GM20431 (cell line): ENCODE results near the gene ZNF570.

Experiments used
- in situ Hi-C: fragments of 300-500 bp; cut with MseI, MboI; formaldehyde crosslinking; loops from one replicate; pipeline ENCODE4 v1.15.0; 2020; ENCODE audit warnings: low sequenced_read_pairs; ENCODE audit not compliant: unreplicated experiment

The ZNF570 gene

GRCh38 chr19:37468961-37469777, at the start of gene ZNF570:
Gene ZNF570 (plus strand): TSS chr19:37469356. CDS start chr19:37470355, 999 bp downstream.
- in situ Hi-C loops, result no loop called here

GRCh38 chr19:37452500-37453245, 16.5 kb upstream of the ZNF570 start:
- in situ Hi-C loops, result no loop called here

DNA sequence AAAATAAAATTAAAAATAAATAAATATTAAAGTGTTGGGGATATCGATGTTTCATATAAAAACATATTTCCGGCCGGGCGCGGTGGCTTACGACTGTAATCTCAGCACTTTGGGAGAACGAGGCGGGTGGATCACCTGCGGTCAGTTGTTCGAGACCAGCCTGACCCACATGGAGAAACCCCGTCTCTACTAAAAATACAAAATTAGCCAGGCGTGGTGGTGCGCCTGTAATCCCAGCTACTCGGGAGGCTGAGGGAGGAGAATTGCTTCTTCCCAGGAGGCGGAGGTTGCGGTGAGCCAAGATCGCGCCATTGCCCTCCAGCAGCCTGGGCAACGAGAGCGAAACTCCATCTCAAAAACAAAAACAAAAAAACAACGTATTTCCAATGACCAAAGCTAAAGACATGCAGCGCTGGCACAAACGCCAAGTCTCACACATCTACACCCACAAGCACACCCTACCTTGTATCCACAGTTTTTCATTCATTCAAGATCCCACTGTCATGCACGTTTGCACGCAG, 2.8 kb upstream of the ZNF570 start:
- in situ Hi-C loops, result no loop called here

GRCh38 chr19:37466798-37467607, 2.2 kb upstream of the ZNF570 start, which contains the start of gene ZNF569:
Gene ZNF569 (minus strand): TSS chr19:37467444. CDS start chr19:37444921, 22,523 bp downstream.
- in situ Hi-C loops, result no loop called here

GRCh38 chr19:37467608-37468090, 1.5 kb upstream of the ZNF570 start:
- in situ Hi-C loops, result no loop called here

- in situ Hi-C loops, result no loop called here
Observed at GRCh38 chr19:37470216-37470615, 1.1 kb downstream of the ZNF570 start.

- in situ Hi-C loops, result no loop called here
Observed at GRCh38 chr19:37472165-37472564, 3.0 kb downstream of the ZNF570 start.

GRCh38 chr19:37484406-37485168, 15.4 kb downstream of the ZNF570 start:
- in situ Hi-C loops, result no loop called here

- in situ Hi-C loops, result no loop called here
Observed at GRCh38 chr19:37492213-37492612, 23.1 kb downstream of the ZNF570 start.

- in situ Hi-C loops, result no loop called here
Observed at GRCh38 chr19:37505958-37506386, 36.8 kb downstream of the ZNF570 start.

DNA sequence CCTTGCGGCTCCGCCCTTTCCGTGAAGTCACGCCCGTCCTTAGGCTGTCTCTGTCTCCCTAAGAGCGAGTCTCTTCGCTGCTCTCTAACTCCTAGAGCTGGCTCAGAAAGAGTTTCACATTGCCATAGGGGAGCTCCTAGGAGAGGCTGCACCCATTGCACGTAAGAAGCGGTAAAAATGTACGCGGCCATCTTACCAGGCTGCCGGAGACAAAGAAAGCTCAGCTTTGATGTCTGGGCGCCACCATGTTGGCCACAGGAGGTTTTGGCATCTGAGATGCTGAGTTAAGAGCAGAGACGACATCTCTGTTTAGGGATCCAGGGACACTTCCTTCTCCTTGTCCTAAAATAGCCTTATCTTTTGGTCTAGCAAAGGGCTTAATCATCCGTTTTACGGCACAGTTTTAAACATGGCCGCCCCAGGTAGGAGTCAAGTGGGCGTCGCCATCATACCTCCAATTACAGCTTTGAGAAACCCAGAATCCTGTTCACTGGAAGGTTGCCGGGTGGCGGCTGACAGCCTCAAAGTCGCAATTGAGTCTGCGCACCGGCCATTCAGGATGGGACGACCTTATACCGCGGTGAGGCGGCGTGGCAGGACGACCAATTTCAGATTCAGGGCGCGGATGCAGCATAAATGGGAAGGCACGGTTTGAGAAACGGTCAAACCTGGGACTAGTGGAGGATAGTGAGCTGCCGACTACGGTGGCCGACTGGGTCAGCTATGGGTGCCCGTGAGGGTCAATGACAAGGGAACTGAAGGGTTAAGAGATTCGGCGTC, 37.4 kb downstream of the ZNF570 start, which contains the start of gene ZNF793:
TSS of gene ZNF793 (plus strand) at position 553 of the 780 bp plus-strand sequence. CDS start 16,501 bp downstream, outside the sequence.
- in situ Hi-C loops, result no loop called here

DNA sequence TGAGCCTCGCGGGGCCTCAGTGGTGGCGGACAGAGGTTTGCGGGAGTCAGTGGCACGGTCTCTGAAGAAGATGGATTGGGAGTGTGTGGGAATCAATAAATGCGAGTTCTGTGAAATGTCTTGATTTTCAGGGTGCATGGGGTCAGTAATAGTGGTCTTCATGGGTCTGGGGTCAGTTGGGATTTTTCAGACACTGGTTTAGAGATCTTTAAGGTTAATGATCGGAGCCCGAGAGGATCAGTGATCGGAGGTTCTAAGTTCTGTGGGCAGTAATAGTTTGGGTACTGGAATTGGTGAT, 38.0 kb downstream of the ZNF570 start:
- in situ Hi-C loops, result no loop called here

DNA sequence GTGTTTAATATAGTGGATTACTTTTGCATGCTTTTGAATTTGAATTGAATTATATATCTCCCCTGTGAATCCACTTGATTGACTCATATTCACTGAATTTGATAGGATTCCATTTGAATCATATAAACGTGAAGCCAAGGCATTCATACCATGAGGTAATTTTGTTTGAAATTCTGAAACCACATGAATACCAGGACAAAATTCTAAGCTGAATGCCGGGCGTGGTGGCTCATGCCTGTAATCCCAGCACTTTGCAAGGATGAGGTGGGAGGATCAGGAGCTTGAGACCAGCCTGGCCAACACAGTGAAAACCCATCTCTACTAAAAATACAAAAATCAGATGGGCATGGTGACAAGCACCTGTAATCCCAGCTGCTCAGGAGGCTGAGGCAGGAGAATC, 42.0 kb downstream of the ZNF570 start:
- in situ Hi-C loops, result no loop called here

DNA sequence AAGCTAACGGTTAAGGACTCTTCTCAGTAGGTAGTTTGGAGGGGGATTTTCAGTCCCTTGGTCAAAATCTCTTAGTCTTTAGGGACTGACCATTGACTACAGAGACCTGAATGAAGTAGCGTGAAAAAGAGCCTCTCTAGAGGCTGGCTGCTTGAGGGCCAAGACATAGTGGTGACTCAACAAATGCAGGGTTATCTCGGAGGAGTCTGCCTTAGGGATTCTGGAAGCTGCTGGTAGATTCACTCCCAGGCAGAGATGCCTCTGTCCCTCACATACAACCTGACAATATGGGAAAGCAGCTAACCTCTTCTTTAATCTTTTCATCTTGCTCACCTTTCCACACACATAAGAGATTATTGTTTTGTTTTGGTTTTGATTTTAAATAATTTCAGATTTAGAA, 42.7 kb downstream of the ZNF570 start:
- in situ Hi-C loops, result no loop called here

DNA sequence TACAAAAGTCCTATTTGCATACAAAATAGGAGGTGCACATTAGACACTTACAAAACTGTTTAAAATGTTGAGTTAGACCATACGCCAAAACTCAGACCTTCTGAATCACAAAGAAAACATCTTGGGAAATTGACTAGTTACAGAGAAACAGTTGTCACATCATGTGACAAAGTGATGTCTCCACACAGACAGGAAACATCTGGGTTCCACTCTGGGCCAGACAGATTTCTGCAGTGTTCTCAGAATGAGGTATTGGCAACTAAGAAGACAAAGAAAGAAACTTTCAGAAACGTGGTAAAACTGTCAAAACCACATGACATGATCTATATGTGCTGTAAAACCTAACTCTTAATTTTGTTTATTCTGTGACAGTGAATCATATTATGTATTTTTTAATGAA, 44.2 kb downstream of the ZNF570 start:
- in situ Hi-C loops, result no loop called here

DNA sequence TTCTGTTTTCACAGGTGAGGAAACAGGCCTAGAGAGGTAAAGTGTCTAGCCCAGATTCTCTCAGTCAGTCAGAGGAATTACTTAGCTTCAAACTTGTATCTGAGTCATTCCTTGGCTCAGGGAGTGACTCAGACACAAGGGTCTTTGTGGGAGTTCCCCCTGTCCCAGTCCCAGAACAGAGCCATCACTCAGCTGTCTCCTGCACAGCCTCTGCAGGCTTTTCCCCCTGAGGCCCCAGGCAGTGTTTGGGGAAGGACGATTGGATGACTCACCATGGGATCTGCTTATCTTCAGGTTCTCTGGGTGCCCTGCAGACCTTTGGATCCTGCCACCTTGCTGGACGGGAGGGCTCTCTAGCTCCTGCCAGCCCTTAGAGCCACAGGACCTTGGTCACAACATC, 50.7 kb downstream of the ZNF570 start:
- in situ Hi-C loops, result no loop called here

DNA sequence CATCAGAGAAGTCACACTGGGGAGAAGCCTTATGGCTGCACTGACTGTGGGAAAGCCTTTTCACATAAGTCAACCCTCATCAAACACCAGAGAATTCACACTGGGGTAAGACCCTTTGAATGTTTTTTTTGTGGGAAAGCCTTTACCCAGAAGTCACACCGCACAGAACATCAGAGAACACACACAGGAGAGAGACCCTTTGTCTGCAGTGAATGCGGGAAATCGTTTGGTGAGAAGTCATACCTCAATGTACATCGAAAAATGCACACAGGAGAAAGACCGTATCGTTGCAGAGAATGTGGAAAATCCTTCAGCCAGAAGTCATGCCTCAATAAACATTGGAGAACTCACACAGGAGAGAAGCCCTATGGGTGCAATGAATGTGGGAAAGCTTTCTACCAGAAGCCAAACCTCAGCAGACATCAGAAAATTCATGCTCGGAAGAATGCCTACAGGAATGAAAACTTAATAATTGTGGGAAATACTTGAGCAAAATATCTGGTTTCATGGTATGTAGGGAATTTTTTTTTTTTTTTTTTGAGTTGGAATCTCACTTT, 68.3 kb downstream of the ZNF570 start:
- in situ Hi-C loops, result no loop called here
